A673 (cell line): ENCODE results near the gene ARHGEF6.

ENCODE experiments used
- CTCF ChIP-seq: fragments of 300-800, 200-600 bp; sonication (generic); conservative IDR thresholded peaks from 2 replicates; pipeline ENCODE4 v1.5.1; 2017; ENCODE audit warnings: low read depth, mild to moderate bottlenecking, antibody characterized with exemption, low read length, moderate library complexity, mixed read lengths
- EZH2 ChIP-seq: fragments of 200-600 bp; sonication (generic); IDR thresholded peaks from 2 replicates; pipeline ENCODE4 v1.6.1; 2017; ENCODE audit warnings: borderline replicate concordance, low read depth, mild to moderate bottlenecking, mixed read lengths, antibody characterized with exemption, low read length; ENCODE audit not compliant: poor library complexity, severe bottlenecking

DNA sequence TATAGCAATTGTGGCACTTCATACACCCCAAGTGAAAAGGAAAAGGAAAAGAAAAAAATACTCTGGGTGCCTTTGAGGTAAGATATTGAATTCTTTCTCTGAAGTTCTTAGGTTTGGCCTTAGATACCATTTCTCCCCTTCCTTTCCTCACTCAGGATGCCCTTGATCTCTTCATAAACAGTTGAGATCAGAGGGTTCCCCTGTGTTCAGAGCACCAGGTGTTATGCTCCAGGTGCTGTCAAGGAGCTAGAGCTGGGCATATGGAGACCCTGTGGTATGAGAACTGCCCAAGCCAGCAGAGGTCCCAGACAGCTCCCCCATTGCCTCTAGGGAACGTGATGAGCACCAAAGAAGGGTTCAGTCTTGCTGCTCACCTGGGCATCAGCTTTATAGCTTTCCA lies 149.9 kb downstream of the ARHGEF6 start:
- TF ChIP-seq CTCF (no peak), EZH2 (no peak)
